ENCODE data around the gene PIEZO2.

PIEZO2 gene

GRCh38 chr18:11160313-11160712 lies 10.9 kb upstream of the PIEZO2 start:
- no peak for TF ChIP-seq ZNF274 (IDR thresholded peaks at IDR 0.05; ENCODE audit: low read depth, low read length)
- no peak overlapping the region for H3K4me3 ChIP-seq (ENCODE audit: low read length)

- no peak for TF ChIP-seq ZNF274 (IDR thresholded peaks at IDR 0.05; ENCODE audit: low read depth, low read length)
- H3K4me3 ChIP-seq (ENCODE audit: low read length), result no peak overlapping the region
Observed at GRCh38 chr18:11159844-11160243, 10.5 kb upstream of the PIEZO2 start.

- no peak overlapping the region for H3K4me3 ChIP-seq (ENCODE audit: low read length)
- TF ChIP-seq ZNF274 (IDR thresholded peaks at IDR 0.05; ENCODE audit: low read depth, low read length), result no peak
Observed at GRCh38 chr18:11156978-11157377, 7.6 kb upstream of the PIEZO2 start.

GRCh38 chr18:11155034-11155759 lies 5.8 kb upstream of the PIEZO2 start:
- H3K4me3 ChIP-seq (ENCODE audit: low read length), result no peak overlapping the region
- no peak for TF ChIP-seq ZNF274 (IDR thresholded peaks at IDR 0.05; ENCODE audit: low read depth, low read length)

- no peak for TF ChIP-seq ZNF274 (IDR thresholded peaks at IDR 0.05; ENCODE audit: low read depth, low read length)
- no peak overlapping the region for H3K4me3 ChIP-seq (ENCODE audit: low read length)
Observed at GRCh38 chr18:11154368-11154989, 5.1 kb upstream of the PIEZO2 start.

- no peak for TF ChIP-seq ZNF274 (IDR thresholded peaks at IDR 0.05; ENCODE audit: low read depth, low read length)
- no peak overlapping the region for H3K4me3 ChIP-seq (ENCODE audit: low read length)
Observed at GRCh38 chr18:11153097-11153496, 3.7 kb upstream of the PIEZO2 start.

GRCh38 chr18:11150271-11150615 lies 874 bp upstream of the PIEZO2 start:
- no peak for TF ChIP-seq ZNF274 (IDR thresholded peaks at IDR 0.05; ENCODE audit: low read depth, low read length)
- no peak overlapping the region for H3K4me3 ChIP-seq (ENCODE audit: low read length)

- no peak for TF ChIP-seq ZNF274 (IDR thresholded peaks at IDR 0.05; ENCODE audit: low read depth, low read length)
- H3K4me3 ChIP-seq (ENCODE audit: low read length), result peak overlapping the region; percentile 40; the same call in 1 of the 2 replicates
Observed at GRCh38 chr18:11148680-11149440, 509 bp downstream of the PIEZO2 start.

GRCh38 chr18:11147962-11148679 lies 1.2 kb downstream of the PIEZO2 start:
- no peak for TF ChIP-seq ZNF274 (IDR thresholded peaks at IDR 0.05; ENCODE audit: low read depth, low read length)
- peak overlapping the region; percentile 40; the same call in 1 of the 2 replicates for H3K4me3 ChIP-seq (ENCODE audit: low read length)

- H3K4me3 ChIP-seq (ENCODE audit: low read length), result peak overlapping the region; percentile 40; the same call in 1 of the 2 replicates
Observed at GRCh38 chr18:11147371-11147951, 1.9 kb downstream of the PIEZO2 start.

GRCh38 chr18:11146947-11147345 lies 2.4 kb downstream of the PIEZO2 start:
- H3K4me3 ChIP-seq (ENCODE audit: low read length), result peak overlapping the region; percentile 40; the same call in 1 of the 2 replicates
- TF ChIP-seq ZNF274 (IDR thresholded peaks at IDR 0.05; ENCODE audit: low read depth, low read length), result no peak

More at GRCh38 chr18:11147371-11147951, 1.9 kb downstream of the PIEZO2 start:
- TF ChIP-seq ZNF274 (IDR thresholded peaks at IDR 0.05; ENCODE audit: low read depth, low read length), result no peak

GRCh38 chr18:11146238-11146946 lies 3.0 kb downstream of the PIEZO2 start:
- no peak overlapping the region for H3K4me3 ChIP-seq (ENCODE audit: low read length)
- no peak for TF ChIP-seq ZNF274 (IDR thresholded peaks at IDR 0.05; ENCODE audit: low read depth, low read length)

All from GM08714 (cell line).